Esophagus squamous epithelium (tissue), 4 donors: ENCODE results near the gene PTH2.

Experiments
- CTCF ChIP-seq, 6 experiments: fragments of 450-650 bp in 4 of 6; fragments of 200-600 bp in 2 of 6; sonication (generic) in 2 of 6; IDR thresholded peaks; one replicate each; pipeline ENCODE4 v1.5.1; 2016 to 2019; ENCODE audit warnings: antibody characterized with exemption in 6 of 6, mild to moderate bottlenecking in 4 of 6, moderate library complexity in 4 of 6
- POLR2A ChIP-seq, 4 donors: fragments of 450-650 bp; IDR thresholded peaks; one replicate each; pipeline ENCODE4 v1.6.1; 2017; ENCODE audit warnings: antibody characterized with exemption in 4 of 4, mild to moderate bottlenecking in 4 of 4, moderate library complexity in 3 of 4

DNA sequence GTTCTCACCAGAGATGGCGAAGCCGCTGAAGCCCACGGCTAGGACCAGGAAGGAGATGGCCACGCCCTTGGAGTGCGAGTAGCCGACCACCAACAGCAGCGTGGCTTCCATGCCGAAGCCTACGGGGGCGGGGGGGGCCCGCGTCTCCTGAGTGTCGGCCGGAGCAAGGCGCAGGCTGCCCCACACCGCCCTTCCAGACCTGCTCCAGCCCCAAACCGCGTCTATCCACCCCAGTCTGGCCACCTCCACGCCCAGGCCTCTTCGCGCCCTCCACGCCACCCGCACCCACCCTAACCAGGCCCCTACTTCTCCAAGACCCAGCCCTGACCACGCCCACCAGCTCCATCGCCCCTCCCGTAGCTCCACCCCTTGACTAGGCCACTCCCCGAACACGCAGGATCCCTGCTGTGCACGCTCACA lies 8.1 kb upstream of the PTH2 start:
- no peak for TF ChIP-seq POLR2A (IDR thresholded peaks at IDR 0.05)
- no peak for TF ChIP-seq CTCF (IDR thresholded peaks at IDR 0.05)
